PC-3 (cell line): ENCODE results near the gene LRRTM4.

Experiments
- EZH2phosphoT487 ChIP-seq: fragments of 300-600 bp; sonication (generic); IDR thresholded peaks from 2 replicates; pipeline ENCODE4 v1.6.1; 2018; ENCODE audit warnings: mild to moderate bottlenecking, antibody characterized with exemption, low read length, borderline replicate concordance
- TF ChIP-seq, protein P1 (sequence below): fragments of 300-600 bp; sonication (generic); conservative IDR thresholded peaks from 2 replicates; pipeline ENCODE4 v1.5.1; 2017; ENCODE audit warnings: antibody characterized with exemption, low read depth, mild to moderate bottlenecking, low read length

DNA sequence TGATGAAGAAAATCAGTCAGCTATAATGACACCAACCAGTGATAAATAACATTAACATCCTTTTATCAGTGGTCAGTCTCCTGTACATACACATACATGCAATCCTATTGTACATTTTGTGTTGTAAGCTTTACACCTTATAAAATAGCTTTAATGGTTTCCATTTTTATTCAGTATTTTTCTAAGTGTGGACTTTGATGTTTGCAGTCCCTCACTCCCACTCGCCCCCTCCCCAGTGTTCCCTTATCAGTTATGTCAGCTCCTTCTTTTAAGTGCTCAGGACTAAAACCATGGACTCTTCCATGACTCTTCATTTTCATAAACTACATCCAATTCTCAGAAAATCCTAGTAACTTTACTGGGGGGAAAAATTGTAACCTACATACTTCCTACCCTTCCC is 713.0 kb downstream of the LRRTM4 start:
- TF ChIP-seq, protein P1, sequence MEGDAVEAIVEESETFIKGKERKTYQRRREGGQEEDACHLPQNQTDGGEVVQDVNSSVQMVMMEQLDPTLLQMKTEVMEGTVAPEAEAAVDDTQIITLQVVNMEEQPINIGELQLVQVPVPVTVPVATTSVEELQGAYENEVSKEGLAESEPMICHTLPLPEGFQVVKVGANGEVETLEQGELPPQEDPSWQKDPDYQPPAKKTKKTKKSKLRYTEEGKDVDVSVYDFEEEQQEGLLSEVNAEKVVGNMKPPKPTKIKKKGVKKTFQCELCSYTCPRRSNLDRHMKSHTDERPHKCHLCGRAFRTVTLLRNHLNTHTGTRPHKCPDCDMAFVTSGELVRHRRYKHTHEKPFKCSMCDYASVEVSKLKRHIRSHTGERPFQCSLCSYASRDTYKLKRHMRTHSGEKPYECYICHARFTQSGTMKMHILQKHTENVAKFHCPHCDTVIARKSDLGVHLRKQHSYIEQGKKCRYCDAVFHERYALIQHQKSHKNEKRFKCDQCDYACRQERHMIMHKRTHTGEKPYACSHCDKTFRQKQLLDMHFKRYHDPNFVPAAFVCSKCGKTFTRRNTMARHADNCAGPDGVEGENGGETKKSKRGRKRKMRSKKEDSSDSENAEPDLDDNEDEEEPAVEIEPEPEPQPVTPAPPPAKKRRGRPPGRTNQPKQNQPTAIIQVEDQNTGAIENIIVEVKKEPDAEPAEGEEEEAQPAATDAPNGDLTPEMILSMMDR, result no peak
- TF ChIP-seq EZH2phosphoT487, result no peak
